H9 (cell line): Measurements from ENCODE around the gene PAX1. TPM values are rescaled to one million over a fixed set of nuclear protein-coding genes. Genes with fewer than 3 reads are reported as not detected.
A peak's percentile ranks its signal among the peaks of the same experiment; 100 is the strongest.

Source experiments
- DNase-seq: peaks from one replicate; pipeline ENCODE4 v3.0.0-alpha.2; 2017
- H2AFZ ChIP-seq: one replicate; pipeline ENCODE4 v1.6.1; 2013; ENCODE audit warnings: mild to moderate bottlenecking, low read length, control low read depth, moderate library complexity
- H2AK5ac ChIP-seq: 2 replicates; pipeline ENCODE4 v1.6.1; 2013; ENCODE audit warnings: low read length, control low read depth, mixed read lengths; ENCODE audit not compliant: insufficient read length
- H2BK120ac ChIP-seq: one replicate; pipeline ENCODE4 v1.6.1; 2013; ENCODE audit warnings: low read depth, mild to moderate bottlenecking, low read length, control low read depth, inconsistent platforms; ENCODE audit not compliant: poor library complexity, severe bottlenecking
- H2BK12ac ChIP-seq: 2 replicates; pipeline ENCODE4 v1.6.1; 2013; ENCODE audit warnings: low read length, control low read depth, mixed read lengths, low read depth; ENCODE audit not compliant: insufficient read length
- H2BK15ac ChIP-seq: 2 replicates; pipeline ENCODE4 v1.6.1; 2013; ENCODE audit warnings: low read depth, low read length, control low read depth
- H2BK20ac ChIP-seq: one replicate; pipeline ENCODE4 v1.6.1; 2013; ENCODE audit warnings: low read depth, mild to moderate bottlenecking, low read length, control low read depth, inconsistent platforms; ENCODE audit not compliant: poor library complexity, severe bottlenecking
- H2BK5ac ChIP-seq: 2 replicates; pipeline ENCODE4 v1.6.1; 2013; ENCODE audit warnings: low read length, control low read depth, mixed read lengths; ENCODE audit not compliant: insufficient read length
- H3K14ac ChIP-seq: 2 replicates; pipeline ENCODE4 v1.6.1; 2013; ENCODE audit warnings: low read length, control low read depth; ENCODE audit not compliant: insufficient read depth
- H3K18ac ChIP-seq: 2 replicates; pipeline ENCODE4 v1.6.1; 2013; ENCODE audit warnings: low read depth, mild to moderate bottlenecking, mixed read lengths, low read length, control low read depth; ENCODE audit not compliant: insufficient read length
- H3K23ac ChIP-seq: 2 replicates; pipeline ENCODE4 v1.6.1; 2013; ENCODE audit warnings: low read length, control low read depth, mixed read lengths, low read depth; ENCODE audit not compliant: insufficient read length
- H3K23me2 ChIP-seq: 2 replicates; pipeline ENCODE4 v1.6.1; 2013; ENCODE audit warnings: low read depth, mild to moderate bottlenecking, mixed read lengths, low read length, control low read depth; ENCODE audit not compliant: insufficient read length, poor library complexity, severe bottlenecking
- H3K27ac ChIP-seq: 2 replicates; pipeline ENCODE4 v1.5.1; 2013; ENCODE audit warnings: low read length, control low read depth, mixed read lengths, low read depth; ENCODE audit not compliant: insufficient read length
- H3K27me3 ChIP-seq: 2 replicates; pipeline ENCODE4 v1.6.1; 2013; ENCODE audit warnings: low read length, control low read depth, inconsistent platforms; ENCODE audit not compliant: insufficient read depth
- H3K4ac ChIP-seq: 2 replicates; pipeline ENCODE4 v1.6.1; 2013; ENCODE audit warnings: low read depth, mild to moderate bottlenecking, control low read depth, inconsistent platforms, low read length, moderate library complexity
- H3K4me1 ChIP-seq: 2 replicates; pipeline ENCODE4 v1.6.1; 2013; ENCODE audit warnings: low read length, control low read depth, inconsistent platforms; ENCODE audit not compliant: insufficient read depth
- H3K4me2 ChIP-seq: 2 replicates; pipeline ENCODE4 v1.6.1; 2013; ENCODE audit warnings: low read length, control low read depth, mixed read lengths; ENCODE audit not compliant: insufficient read length, insufficient read depth
- H3K56ac ChIP-seq: 2 replicates; pipeline ENCODE4 v1.6.1; 2013; ENCODE audit warnings: low read depth, mild to moderate bottlenecking, mixed read lengths, low read length, control low read depth; ENCODE audit not compliant: insufficient read length
- H3K79me1 ChIP-seq: 2 replicates; pipeline ENCODE4 v1.6.1; 2013; ENCODE audit warnings: low read depth, mild to moderate bottlenecking, moderate library complexity, low read length, control low read depth, inconsistent platforms; ENCODE audit not compliant: insufficient read depth, poor library complexity, severe bottlenecking
- H3K79me2 ChIP-seq: 2 replicates; pipeline ENCODE4 v1.6.1; 2013; ENCODE audit warnings: low read length, control low read depth, inconsistent platforms; ENCODE audit not compliant: insufficient read depth
- H3K9ac ChIP-seq: 2 replicates; pipeline ENCODE4 v1.6.1; 2013; ENCODE audit warnings: low read length, control low read depth, mixed read lengths; ENCODE audit not compliant: insufficient read length; ENCODE audit errors: extremely low read depth
- H3K9me3 ChIP-seq: one replicate; pipeline ENCODE4 v1.6.1; 2013; ENCODE audit warnings: low read depth, low read length, inconsistent platforms; ENCODE audit not compliant: control insufficient read depth
- H3T11ph ChIP-seq: one replicate; pipeline ENCODE4 v1.6.1; 2013; ENCODE audit warnings: mild to moderate bottlenecking, low read length, control low read depth, inconsistent platforms
- H4K20me1 ChIP-seq: one replicate; pipeline ENCODE4 v1.6.1; 2013; ENCODE audit not compliant: control insufficient read depth, insufficient read length, insufficient read depth
- H4K5ac ChIP-seq: 2 replicates; pipeline ENCODE4 v1.6.1; 2013; ENCODE audit warnings: low read depth, mild to moderate bottlenecking, mixed read lengths, low read length, control low read depth; ENCODE audit not compliant: insufficient read length
- H4K8ac ChIP-seq: replicated peaks from 2 replicates; pipeline ENCODE4 v1.6.1; 2013; ENCODE audit warnings: low read length, control low read depth, mixed read lengths, low read depth; ENCODE audit not compliant: insufficient read length
- H4K91ac ChIP-seq: 2 replicates; pipeline ENCODE4 v1.6.1; 2013; ENCODE audit warnings: low read depth, mild to moderate bottlenecking, moderate library complexity, mixed read lengths, low read length, control low read depth; ENCODE audit not compliant: insufficient read length
- H3K27ac Mint-ChIP-seq, 3 experiments: 2 replicates in 2 of 3; 3 replicates in 1 of 3; pipeline ENCODE4 v1.8.0; 2020 to 2021; ENCODE audit warnings: mixed read lengths in 3 of 3, mild to moderate bottlenecking in 1 of 3, moderate library complexity in 1 of 3
- H3K27me3 Mint-ChIP-seq: 2 replicates; pipeline ENCODE4 v1.8.0; 2021; ENCODE audit warnings: low read depth, mild to moderate bottlenecking, moderate library complexity, mixed read lengths
- H3K36me3 Mint-ChIP-seq, 3 experiments: 2 replicates in 2 of 3; 3 replicates in 1 of 3; pipeline ENCODE4 v1.8.0; 2020 to 2021; ENCODE audit warnings: low read depth in 3 of 3, mixed read lengths in 3 of 3; ENCODE audit not compliant: insufficient read depth in 1 of 3
- H3K4me1 Mint-ChIP-seq, 2 experiments: 2 replicates each; pipeline ENCODE4 v1.8.0; 2020; ENCODE audit warnings: mixed read lengths in 2 of 2
- H3K4me3 Mint-ChIP-seq, 2 experiments: 2 replicates in 1 of 2; 3 replicates in 1 of 2; pipeline ENCODE4 v1.8.0; 2020 to 2021; ENCODE audit warnings: mild to moderate bottlenecking in 2 of 2, mixed read lengths in 2 of 2, moderate library complexity in 1 of 2
- H3K9me3 Mint-ChIP-seq, 2 experiments: 2 replicates in 1 of 2; 3 replicates in 1 of 2; pipeline ENCODE4 v1.8.0; 2020; ENCODE audit warnings: mild to moderate bottlenecking in 2 of 2, mixed read lengths in 2 of 2, moderate library complexity in 1 of 2
- CTCF ChIP-seq: fragments of 200-600 bp; sonication (generic); conservative IDR thresholded peaks from 3 replicates; pipeline ENCODE4 v1.8.0; 2021; ENCODE audit warnings: antibody characterized with exemption, mild to moderate bottlenecking
- WGBS: extraction: QIAGEN DNeasy Blood & Tissue Kit; methylation state at CpG from one replicate; pipeline ENCODE4 v1.1.7; 2013; ENCODE audit warnings: missing lambda C conversion rate, low lambda C conversion rate, mixed read lengths; ENCODE audit not compliant: insufficient read length; ENCODE audit errors: extremely low coverage; 5-methylcytosine and 5-hydroxymethylcytosine counted together
- total RNA-seq: library from RNA; stranded (reverse); gene quantifications from 2 replicates; pipeline ENCODE4 v1.2.1, GENCODE V29; 2021

PAX1 gene
- total RNA-seq, 1 experiment from 2014 or later: not detected

- Histone ChIP-seq H4K5ac (no peak overlapping the region), H3K9ac (no peak overlapping the region), H3K23me2 (no peaks in the 10 kb centered on the region), H2BK15ac (no peak overlapping the region), H2BK5ac (no peak overlapping the region), H4K8ac (no peak overlapping the region), H2AFZ (no peak overlapping the region), H3K79me1 (no peaks in the 10 kb centered on the region), H3K14ac (no peak overlapping the region), H2BK120ac (no peak overlapping the region), H3K4ac (no peak overlapping the region), H3K56ac (no peak overlapping the region), H3K18ac (no peak overlapping the region), H3T11ph (no peak overlapping the region), H2BK12ac (no peak overlapping the region), H3K4me2 (peak overlapping the region; percentile 15), H3K4me1 (no peaks in the 10 kb centered on the region), H4K91ac (no peak overlapping the region), H2AK5ac (no peak overlapping the region), H3K9me3 (no peaks in the 10 kb centered on the region), H3K27ac (no peak overlapping the region), H4K20me1 (no peaks in the 10 kb centered on the region), H2BK20ac (no peak overlapping the region), H3K79me2 (no peaks in the 10 kb centered on the region), H3K27me3 (no peaks in the 10 kb centered on the region), H3K23ac (no peak overlapping the region)
- Mint-ChIP-seq H3K27ac (no peak overlapping the region), H3K4me3 (no peak overlapping the region; a peak in 1 of 5 replicates), H3K4me1 (peaks cover 4% of the 10 kb centered on the region in 2 experiments; a peak in 3 of 4 replicates), H3K27me3 (peaks cover 39% of the 10 kb centered on the region), H3K36me3 (no peaks in the 10 kb centered on the region), H3K9me3 (no peaks in the 10 kb centered on the region; a peak in 1 of 5 replicates)
- DNase-seq: no peak
- TF ChIP-seq CTCF: no peak
- WGBS: no CpG with 5 or more reads among the region's 10 CpGs
Measured at GRCh38 chr20:21767200-21767738, 61.8 kb downstream of the PAX1 start.
